ENCODE measurements around the gene CCDC171. TPM values are rescaled to one million over a fixed set of nuclear protein-coding genes. Genes with fewer than 3 reads are reported as not detected.

Gene CCDC171
- total RNA-seq, 2 donors from 2014 or later: 2.3 TPM

GRCh38 chr9:15570769-15571168, 17.9 kb downstream of the CCDC171 start:
- intact Hi-C loops (cut with DNase I): no loop called here
- DNase-seq: no peak
- Histone ChIP-seq H3K27me3 (no peaks in the 10 kb centered on the region), H3K27ac (no peak overlapping the region), H3K4me3 (no peak overlapping the region), H3K36me3 (no peaks in the 10 kb centered on the region), H3K9ac (ENCODE audit: low read depth in 2 of 2, low read length in 2 of 2) (no peak overlapping the region), H3K4me1 (no peaks in the 10 kb centered on the region), H3K9me3 (no peaks in the 10 kb centered on the region)
- TF ChIP-seq CTCF (IDR thresholded peaks at IDR 0.05): no peak

DNA sequence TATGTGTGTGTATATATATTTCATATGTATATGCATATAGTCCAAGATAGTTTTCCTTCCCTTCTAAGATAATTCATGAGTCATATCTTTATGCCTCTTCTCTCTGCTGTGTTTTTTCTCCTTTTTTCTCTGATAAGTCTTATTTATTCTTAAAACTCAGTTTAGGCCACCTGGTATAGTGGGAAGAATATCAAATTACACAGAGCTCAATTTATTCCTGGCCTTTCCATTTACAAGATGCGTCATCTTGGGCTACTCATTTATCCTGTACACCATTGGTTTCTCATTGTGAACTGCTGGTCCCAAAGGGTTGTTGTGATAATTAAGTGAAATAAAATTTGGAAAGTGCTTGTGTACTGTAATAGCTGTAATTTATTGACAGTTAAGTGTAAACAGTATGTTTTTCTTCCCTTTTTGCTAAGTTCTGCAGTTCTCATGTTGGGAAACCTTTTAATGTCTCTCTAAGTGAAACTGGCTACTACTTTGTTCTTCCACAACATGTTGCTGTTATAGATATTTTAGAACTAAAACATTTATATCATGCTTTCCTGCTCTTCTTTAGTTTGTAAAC, 19.4 kb downstream of the CCDC171 start:
- no peaks in the 10 kb centered on the region for H3K9me3 ChIP-seq
- no peak for DNase-seq
- intact Hi-C loops (cut with DNase I): no loop called here
- TF ChIP-seq CTCF (IDR thresholded peaks at IDR 0.05): no peak
- no peak overlapping the region for H3K27ac ChIP-seq
- H3K36me3 ChIP-seq: no peaks in the 10 kb centered on the region
- H3K9ac ChIP-seq (ENCODE audit: low read depth in 2 of 2, low read length in 2 of 2): no peak overlapping the region
- H3K4me1 ChIP-seq: no peaks in the 10 kb centered on the region
- no peaks in the 10 kb centered on the region for H3K27me3 ChIP-seq
- H3K4me3 ChIP-seq: no peak overlapping the region

DNA sequence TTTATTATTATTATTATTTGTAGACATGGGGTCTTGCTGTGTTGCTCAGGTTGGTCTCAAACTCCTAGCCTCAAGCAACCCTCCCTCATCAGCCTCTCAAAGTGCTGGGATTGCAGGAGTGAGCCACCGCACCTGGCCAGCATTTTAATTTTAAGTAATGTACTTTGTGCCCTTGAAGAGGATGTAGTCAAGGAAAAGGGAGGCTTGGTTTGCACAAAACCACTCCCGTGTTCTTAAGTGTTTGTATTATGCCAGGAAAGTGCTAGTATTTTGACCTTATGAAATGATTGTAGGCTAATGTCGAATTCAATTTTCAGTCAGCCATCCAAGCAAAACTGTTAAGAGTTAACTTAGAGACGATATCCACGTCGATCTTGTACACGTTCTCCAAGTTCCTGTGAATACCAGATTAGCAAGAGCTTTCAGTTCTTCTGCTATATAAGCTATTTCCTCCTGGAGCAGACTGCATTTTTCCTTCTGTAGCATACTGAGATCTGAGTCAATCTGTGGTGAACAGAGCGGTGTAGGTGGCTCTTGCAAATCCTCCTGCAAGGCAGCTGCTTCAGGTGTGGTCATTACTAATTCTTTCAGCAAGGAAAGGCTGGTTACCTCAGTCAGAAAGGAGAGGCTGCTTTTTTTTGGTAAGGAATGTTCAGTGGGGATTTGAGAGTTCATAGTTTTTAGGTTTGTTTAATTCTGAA, 23.7 kb downstream of the CCDC171 start:
- Histone ChIP-seq H3K36me3 (no peaks in the 10 kb centered on the region), H3K9me3 (no peaks in the 10 kb centered on the region), H3K9ac (ENCODE audit: low read depth in 2 of 2, low read length in 2 of 2) (no peak overlapping the region), H3K4me1 (no peaks in the 10 kb centered on the region), H3K27me3 (no peaks in the 10 kb centered on the region), H3K27ac (no peak overlapping the region), H3K4me3 (no peak overlapping the region)
- no peak for DNase-seq
- intact Hi-C loops (cut with DNase I): no loop called here
- TF ChIP-seq CTCF (IDR thresholded peaks at IDR 0.05): no peak

GRCh38 chr9:15578714-15579113, 25.9 kb downstream of the CCDC171 start:
- Histone ChIP-seq H3K27me3 (no peaks in the 10 kb centered on the region), H3K4me3 (no peak overlapping the region), H3K9me3 (no peaks in the 10 kb centered on the region), H3K36me3 (no peaks in the 10 kb centered on the region), H3K4me1 (no peaks in the 10 kb centered on the region), H3K9ac (ENCODE audit: low read depth in 2 of 2, low read length in 2 of 2) (no peak overlapping the region), H3K27ac (no peak overlapping the region)
- TF ChIP-seq CTCF (IDR thresholded peaks at IDR 0.05): no peak
- intact Hi-C loops (cut with DNase I): no loop called here
- no peak for DNase-seq

- DNase-seq: no peak
- no peaks in the 10 kb centered on the region for H3K4me1 ChIP-seq
- no peaks in the 10 kb centered on the region for H3K27me3 ChIP-seq
- H3K9ac ChIP-seq (ENCODE audit: low read depth in 2 of 2, low read length in 2 of 2): no peak overlapping the region
- TF ChIP-seq CTCF (IDR thresholded peaks at IDR 0.05): no peak
- intact Hi-C loops (cut with DNase I): no loop called here
- H3K4me3 ChIP-seq: no peak overlapping the region
- H3K36me3 ChIP-seq: no peaks in the 10 kb centered on the region
- no peak overlapping the region for H3K27ac ChIP-seq
- H3K9me3 ChIP-seq: no peaks in the 10 kb centered on the region
These were observed 31.5 kb downstream of the CCDC171 start for GRCh38 chr9:15584379-15584778.

Data from colonic mucosa (tissue), 4 donors.